ENCODE measurements around the gene SSC4D.

SSC4D gene

DNA sequence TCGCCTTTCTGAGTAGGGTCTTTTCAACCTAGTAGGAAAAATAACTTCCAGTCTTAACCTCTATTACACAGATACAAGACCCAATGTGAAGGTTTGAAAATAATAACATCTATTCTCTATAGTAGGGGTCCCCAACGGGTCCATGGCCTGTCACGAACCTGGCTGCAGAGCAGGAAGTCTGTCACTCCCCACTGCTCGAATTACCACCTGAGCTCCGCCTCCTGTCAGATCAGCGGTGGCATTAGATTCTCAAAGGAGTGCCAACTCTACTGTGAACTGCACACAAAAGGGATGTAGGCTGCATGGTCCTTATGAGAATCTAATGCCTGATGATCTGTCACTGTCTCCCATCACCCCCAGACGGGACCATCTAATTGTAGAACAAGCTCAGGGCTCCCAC, 58.1 kb downstream of the SSC4D start:
- no peak for DNase-seq

DNA sequence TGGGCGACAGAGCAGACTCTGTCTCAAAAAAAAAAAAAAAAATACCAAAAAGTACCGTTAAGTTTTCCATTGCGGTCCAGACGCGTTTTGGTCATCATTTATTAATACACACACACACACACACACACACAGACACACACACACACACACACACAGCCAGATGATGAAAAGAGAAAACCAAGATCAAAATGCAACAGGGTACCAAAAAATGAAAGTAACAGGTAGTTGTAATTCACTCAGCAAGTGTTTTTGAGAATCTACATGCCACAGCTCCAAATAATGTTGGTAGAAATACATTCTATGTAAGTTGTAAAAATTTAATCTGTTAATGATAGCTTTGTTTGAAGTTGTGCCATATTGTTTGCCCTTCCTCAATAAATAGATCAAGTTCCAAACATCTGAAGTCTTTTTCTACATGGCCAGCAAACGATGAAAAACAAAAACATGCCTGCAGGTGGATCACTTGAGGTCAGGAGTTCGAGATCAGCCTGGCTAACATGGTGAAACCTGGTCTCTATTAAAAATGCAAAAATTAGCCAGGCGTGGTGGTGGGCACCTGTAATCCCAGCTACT, 60.1 kb downstream of the SSC4D start:
- DNase-seq: no peak

DNA sequence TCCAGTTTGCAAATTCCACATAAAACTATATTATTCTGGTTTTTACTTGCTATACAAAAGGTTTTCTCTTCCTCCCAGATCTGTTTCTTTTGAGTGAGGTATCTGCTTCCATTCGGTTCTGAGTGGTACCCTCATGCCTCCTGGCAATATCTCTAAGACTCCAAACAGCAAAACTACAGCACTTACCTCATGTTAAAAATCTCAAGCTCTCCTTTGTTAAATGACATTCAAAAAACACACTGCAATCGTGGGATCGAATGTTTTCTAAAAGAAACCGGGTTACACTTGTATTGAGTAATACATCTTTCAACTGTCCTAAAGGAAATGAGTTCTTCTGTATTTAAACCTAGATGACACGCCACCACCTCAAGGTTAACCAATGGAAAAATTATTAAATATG, 61.8 kb downstream of the SSC4D start:
- no peak for DNase-seq

DNA sequence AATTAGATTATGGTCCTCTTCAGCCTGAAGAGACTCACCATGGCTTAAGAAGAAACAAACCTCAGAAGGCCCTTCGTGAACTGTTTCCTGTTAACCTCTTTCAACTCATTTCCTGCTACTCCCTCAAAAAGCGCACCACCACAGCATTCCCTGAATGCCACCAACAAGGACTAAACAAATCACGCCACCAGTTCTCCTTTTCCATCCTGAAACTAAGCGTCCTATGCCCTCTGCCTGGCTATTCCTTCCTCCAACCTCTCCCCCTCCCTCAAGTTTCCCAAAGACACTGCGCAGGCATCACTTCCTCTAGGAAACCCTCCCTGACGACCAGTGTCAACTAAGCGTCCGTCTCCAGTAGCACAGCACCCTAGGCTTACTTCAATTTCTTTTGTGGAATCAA, 62.7 kb downstream of the SSC4D start:
- DNase-seq: no peak

DNA sequence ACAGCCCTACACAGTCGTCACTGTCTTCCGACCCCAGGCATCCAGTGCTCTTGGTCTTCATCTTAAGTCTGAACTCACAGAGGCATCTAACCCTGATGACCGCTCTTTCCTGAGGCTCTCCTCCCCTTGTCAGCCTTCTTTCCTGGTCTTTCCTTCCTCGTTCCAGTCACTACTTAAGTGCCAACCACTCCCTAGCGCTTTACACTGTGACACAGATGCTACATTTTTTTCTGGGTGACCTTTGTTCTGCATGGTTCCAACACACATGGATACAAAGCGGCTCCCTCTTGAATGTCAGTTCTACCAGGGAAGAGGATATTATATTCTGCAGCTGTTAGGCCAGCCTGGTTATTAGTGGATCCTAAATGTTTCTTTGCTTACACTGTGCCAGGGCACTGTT, 63.4 kb downstream of the SSC4D start:
- DNase-seq: no peak

DNA sequence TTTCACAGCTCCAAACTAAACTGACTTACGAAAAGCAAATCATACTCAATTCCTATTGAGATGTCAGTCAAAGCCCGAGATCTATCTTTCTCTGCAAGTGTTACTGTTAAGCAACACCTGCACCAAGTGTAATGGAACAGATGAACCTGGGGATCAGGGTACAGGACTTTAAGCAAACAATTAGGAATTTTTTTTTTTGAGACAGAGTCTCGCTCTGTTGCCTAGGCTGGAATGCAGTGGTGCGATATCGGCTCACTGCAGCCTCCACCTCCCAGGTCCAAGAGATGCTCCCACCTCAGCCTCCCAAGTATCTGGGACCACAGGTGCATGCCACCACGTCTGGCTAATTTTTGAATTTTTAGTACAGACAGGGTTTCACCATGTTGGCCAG, 65.6 kb downstream of the SSC4D start:
- no peak for DNase-seq

DNA sequence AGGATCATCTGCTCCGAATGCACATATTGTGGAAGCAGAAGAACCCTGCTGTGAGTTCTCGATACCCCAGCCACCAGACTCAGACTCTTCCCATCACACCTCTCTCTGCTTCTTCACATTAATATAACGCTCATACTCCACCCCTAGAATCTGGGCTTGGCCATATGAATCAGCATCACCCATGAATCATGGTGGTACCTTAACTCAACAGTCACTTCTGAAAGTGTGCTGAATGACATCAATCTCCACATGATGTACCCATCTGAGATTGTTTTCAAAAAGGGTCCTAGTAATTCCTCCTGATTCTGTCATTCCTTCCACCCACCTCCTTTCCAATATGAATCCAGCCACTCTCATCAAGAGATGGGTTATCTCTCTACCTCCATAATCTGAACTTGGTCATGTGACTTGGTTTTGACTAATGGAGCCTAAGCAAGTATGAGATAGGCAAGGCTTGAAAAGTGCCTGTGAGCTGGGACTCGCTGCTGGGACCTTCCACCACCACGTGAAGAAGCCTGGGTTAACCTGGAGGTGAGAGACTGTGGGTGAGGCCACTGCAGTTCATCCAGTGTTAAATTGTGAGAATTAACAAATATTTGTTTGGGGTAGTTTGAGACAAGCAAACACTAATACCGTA, 66.1 kb downstream of the SSC4D start:
- DNase-seq: no peak

DNA sequence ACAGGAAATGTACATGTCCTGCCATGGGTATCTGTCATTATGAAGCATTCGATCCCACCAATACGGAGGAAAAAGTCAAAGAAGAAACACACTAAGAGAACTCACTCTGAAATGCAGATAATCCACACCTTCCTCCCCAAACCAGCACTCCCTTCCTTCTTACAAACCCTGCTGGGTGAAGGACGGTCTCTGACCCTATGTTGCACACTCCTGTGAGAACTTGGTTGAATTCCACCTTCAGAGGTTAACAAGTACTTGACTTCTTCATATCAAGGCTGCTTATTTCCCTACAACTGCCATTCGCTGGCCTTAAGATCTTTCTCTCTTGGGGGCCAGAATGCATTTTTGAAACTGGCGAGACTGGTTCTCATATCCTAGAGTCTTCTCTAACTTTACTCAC, 67.3 kb downstream of the SSC4D start:
- DNase-seq: no peak

DNA sequence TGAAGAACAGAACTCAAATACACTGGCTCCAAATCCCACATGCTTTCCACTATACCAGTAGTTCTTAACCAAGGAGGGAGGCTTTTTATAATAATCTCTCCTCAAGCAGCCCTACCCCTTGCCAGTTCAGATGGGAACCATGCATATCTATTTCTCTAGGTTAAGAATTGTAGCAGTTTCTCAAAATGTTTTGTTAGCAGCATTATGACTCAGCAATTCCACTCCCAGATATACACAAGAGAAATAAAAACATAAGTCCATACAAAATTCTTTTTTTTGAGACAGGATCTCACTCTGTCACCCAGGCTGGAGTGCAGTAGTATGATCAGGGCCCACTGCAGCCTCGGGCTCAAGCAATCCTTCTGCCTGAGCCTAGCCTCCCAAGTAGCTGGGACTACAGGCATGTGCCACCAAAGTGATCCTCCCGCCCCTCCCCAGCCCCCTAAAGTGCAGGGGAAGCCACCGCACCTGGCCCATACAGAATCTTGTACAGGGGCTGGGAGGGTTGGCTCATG, 68.8 kb downstream of the SSC4D start:
- no peak for DNase-seq

Data from NK-92 treated with Interleukin-12 subunit alpha and Interleukin-12 subunit beta, amount 100 ng/mL, for 24 hours (cell line).